Lower lobe of right lung (tissue), 2 donors: Measurements from ENCODE around the gene MSLN. TPM values are rescaled to one million over a fixed set of nuclear protein-coding genes. Genes with fewer than 3 reads are reported as not detected.
A peak's percentile ranks its signal among the peaks of the same experiment; 100 is the strongest.

Experiments used
- ATAC-seq, 2 donors: fragments of 200-7000 bp; cut with Tn5 transposase; one replicate each; pipeline ENCODE4 v1.9.1; 2020 to 2022; ENCODE audit warnings: mild to moderate bottlenecking in 2 of 2, moderate library complexity in 2 of 2
- DNase-seq: peaks from one replicate; pipeline ENCODE4 v3.0.0-alpha.2; 2020
- H3K27ac ChIP-seq: fragments of 200-600 bp; one replicate; pipeline ENCODE4 v1.8.0; 2022
- H3K27me3 ChIP-seq: fragments of 200-600 bp; one replicate; pipeline ENCODE4 v1.8.0; 2022; ENCODE audit warnings: low read depth
- H3K36me3 ChIP-seq: fragments of 200-600 bp; one replicate; pipeline ENCODE4 v1.8.0; 2022; ENCODE audit warnings: mild to moderate bottlenecking
- H3K4me1 ChIP-seq: fragments of 200-600 bp; one replicate; pipeline ENCODE4 v1.8.0; 2022
- H3K4me3 ChIP-seq: fragments of 200-600 bp; one replicate; pipeline ENCODE4 v1.8.0; 2022; ENCODE audit warnings: mild to moderate bottlenecking
- H3K9me3 ChIP-seq: fragments of 200-600 bp; one replicate; pipeline ENCODE4 v1.8.0; 2022
- intact Hi-C: fragments of 100-400 bp; cut with DNase I; formaldehyde crosslinking; loops from one replicate; pipeline ENCODE4 v1.11.0; 2022
- total RNA-seq: library from RNA; stranded (reverse); fragmentation: NEBNext Ultra II Directional; extraction: Animal tissue kit (Norgen Biotek cat#: 25700); gene quantifications from one replicate; pipeline ENCODE4 v1.2.1, GENCODE V29; 2021
- TF ChIP-seq, protein P1 (sequence below): fragments of 200-600 bp; IDR thresholded peaks from one replicate; pipeline ENCODE4 v1.8.0; 2022; ENCODE audit warnings: antibody characterized with exemption, mild to moderate bottlenecking
- donor health status: DM: no; HTN: yes; CAD: no; lungs with severe emphysema.

The MSLN gene
- total RNA-seq, 1 donor from 2014 or later, result 42.6 TPM

- ATAC-seq, result peak; percentile 89
- intact Hi-C loops, result no loop called here
- Histone ChIP-seq H3K4me3 (no peak overlapping the region), H3K27ac (peak overlapping the region; percentile 79), H3K27me3 (no peaks in the 10 kb centered on the region), H3K9me3 (no peaks in the 10 kb centered on the region), H3K36me3 (no peaks in the 10 kb centered on the region), H3K4me1 (peaks cover 8% of the 10 kb centered on the region)
- peak; percentile 87 for DNase-seq
- TF ChIP-seq, protein P1, sequence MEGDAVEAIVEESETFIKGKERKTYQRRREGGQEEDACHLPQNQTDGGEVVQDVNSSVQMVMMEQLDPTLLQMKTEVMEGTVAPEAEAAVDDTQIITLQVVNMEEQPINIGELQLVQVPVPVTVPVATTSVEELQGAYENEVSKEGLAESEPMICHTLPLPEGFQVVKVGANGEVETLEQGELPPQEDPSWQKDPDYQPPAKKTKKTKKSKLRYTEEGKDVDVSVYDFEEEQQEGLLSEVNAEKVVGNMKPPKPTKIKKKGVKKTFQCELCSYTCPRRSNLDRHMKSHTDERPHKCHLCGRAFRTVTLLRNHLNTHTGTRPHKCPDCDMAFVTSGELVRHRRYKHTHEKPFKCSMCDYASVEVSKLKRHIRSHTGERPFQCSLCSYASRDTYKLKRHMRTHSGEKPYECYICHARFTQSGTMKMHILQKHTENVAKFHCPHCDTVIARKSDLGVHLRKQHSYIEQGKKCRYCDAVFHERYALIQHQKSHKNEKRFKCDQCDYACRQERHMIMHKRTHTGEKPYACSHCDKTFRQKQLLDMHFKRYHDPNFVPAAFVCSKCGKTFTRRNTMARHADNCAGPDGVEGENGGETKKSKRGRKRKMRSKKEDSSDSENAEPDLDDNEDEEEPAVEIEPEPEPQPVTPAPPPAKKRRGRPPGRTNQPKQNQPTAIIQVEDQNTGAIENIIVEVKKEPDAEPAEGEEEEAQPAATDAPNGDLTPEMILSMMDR, result no peak
Observed at GRCh38 chr16:759110-759910, 1.2 kb upstream of the MSLN start.

GRCh38 chr16:760065-760464, 469 bp upstream of the MSLN start:
- H3K27ac ChIP-seq, result peak overlapping the region; percentile 79
- intact Hi-C loops, result no loop called here
- H3K27me3 ChIP-seq, result no peaks in the 10 kb centered on the region
- no peak overlapping the region for H3K4me3 ChIP-seq
- TF ChIP-seq, protein P1, result no peak
- peaks cover 8% of the 10 kb centered on the region for H3K4me1 ChIP-seq
- H3K36me3 ChIP-seq, result no peaks in the 10 kb centered on the region
- H3K9me3 ChIP-seq, result no peaks in the 10 kb centered on the region
- ATAC-seq, result peak; percentile 9
- DNase-seq, result peak; percentile 48

- TF ChIP-seq, protein P1, result no peak
- intact Hi-C loops, result no loop called here
- peak overlapping the region; percentile 27 for H3K4me3 ChIP-seq
- ATAC-seq (peak; percentile 1 to 13), DNase-seq (no peak)
- H3K36me3 ChIP-seq, result no peaks in the 10 kb centered on the region
- no peaks in the 10 kb centered on the region for H3K27me3 ChIP-seq
- H3K4me1 ChIP-seq, result peaks cover 8% of the 10 kb centered on the region
- no peak overlapping the region for H3K27ac ChIP-seq
- H3K9me3 ChIP-seq, result no peaks in the 10 kb centered on the region
Observed at GRCh38 chr16:761625-762513, 1.3 kb downstream of the MSLN start.

GRCh38 chr16:762595-763268, 2.2 kb downstream of the MSLN start:
- DNase-seq, result no peak
- TF ChIP-seq, protein P1, result no peak
- no peak overlapping the region for H3K4me3 ChIP-seq

More at GRCh38 chr16:762595-763268, 2.2 kb downstream of the MSLN start:
- Histone ChIP-seq H3K9me3 (no peaks in the 10 kb centered on the region), H3K4me1 (peaks cover 8% of the 10 kb centered on the region), H3K27ac (no peak overlapping the region), H3K36me3 (no peaks in the 10 kb centered on the region), H3K27me3 (no peaks in the 10 kb centered on the region)
- intact Hi-C loops, result no loop called here
- no peak for ATAC-seq
